ENCODE measurements around the gene CLMN. TPM values are rescaled to one million over a fixed set of nuclear protein-coding genes. Genes with fewer than 3 reads are reported as not detected.
A peak's percentile ranks its signal among the peaks of the same experiment; 100 is the strongest.

Gene CLMN
- total RNA-seq, 2 donors from 2014 or later = 2.6 to 3.5 TPM

- DNase-seq (ENCODE audit: low spot score) (no peak), ATAC-seq (no peak)
- Mint-ChIP-seq H3K4me3 (no peak overlapping the region), H3K36me3 (no peaks in the 10 kb centered on the region), H3K4me1 (ENCODE audit: low read depth in 2 of 2) (peaks cover 0 to 7% of the 10 kb centered on the region in 2 donors), H3K27me3 (peaks cover 28 to 39% of the 10 kb centered on the region in 2 donors), H3K9me3 (no peaks in the 10 kb centered on the region), H3K27ac (no peak overlapping the region)
Measured at GRCh38 chr14:95321693-95322455, 2.2 kb upstream of the CLMN start.

GRCh38 chr14:95320955-95321600, 1.4 kb upstream of the CLMN start:
- peaks cover 0 to 7% of the 10 kb centered on the region in 2 donors for H3K4me1 Mint-ChIP-seq (ENCODE audit: low read depth in 2 of 2)
- DNase-seq (ENCODE audit: low spot score) (no peak), ATAC-seq (no peak)
- no peak overlapping the region for H3K27ac Mint-ChIP-seq
- no peaks in the 10 kb centered on the region for H3K36me3 Mint-ChIP-seq
- H3K4me3 Mint-ChIP-seq = no peak overlapping the region
- peaks cover 33 to 44% of the 10 kb centered on the region in 2 donors for H3K27me3 Mint-ChIP-seq
- no peaks in the 10 kb centered on the region for H3K9me3 Mint-ChIP-seq

GRCh38 chr14:95320078-95320895, 579 bp upstream of the CLMN start:
- Mint-ChIP-seq H3K36me3 (no peaks in the 10 kb centered on the region), H3K9me3 (no peaks in the 10 kb centered on the region), H3K27ac (no peak overlapping the region), H3K27me3 (peaks cover 32 to 43% of the 10 kb centered on the region in 2 donors), H3K4me3 (no peak overlapping the region), H3K4me1 (ENCODE audit: low read depth in 2 of 2) (peaks cover 0 to 7% of the 10 kb centered on the region in 2 donors)
- no peak for DNase-seq (ENCODE audit: low spot score)
- ATAC-seq = no peak

- Mint-ChIP-seq H3K4me1 (ENCODE audit: low read depth in 2 of 2) (peaks cover 4 to 10% of the 10 kb centered on the region in 2 donors), H3K36me3 (no peaks in the 10 kb centered on the region), H3K4me3 (peak overlapping the region; percentile 62), H3K9me3 (no peaks in the 10 kb centered on the region), H3K27ac (no peak overlapping the region), H3K27me3 (peaks cover 30 to 39% of the 10 kb centered on the region in 2 donors)
- no peak for ATAC-seq
- DNase-seq (ENCODE audit: low spot score) = no peak
Measured at GRCh38 chr14:95318399-95319311, 1.1 kb downstream of the CLMN start.

GRCh38 chr14:95317817-95318343, 1.8 kb downstream of the CLMN start:
- DNase-seq (ENCODE audit: low spot score) (no peak), ATAC-seq (no peak)
- no peaks in the 10 kb centered on the region for H3K36me3 Mint-ChIP-seq
- peak overlapping the region; percentile 8 for H3K4me3 Mint-ChIP-seq
- H3K27me3 Mint-ChIP-seq = peaks cover 32 to 44% of the 10 kb centered on the region in 2 donors
- peaks cover 4 to 10% of the 10 kb centered on the region in 2 donors for H3K4me1 Mint-ChIP-seq (ENCODE audit: low read depth in 2 of 2)
- H3K9me3 Mint-ChIP-seq = no peaks in the 10 kb centered on the region
- no peak overlapping the region for H3K27ac Mint-ChIP-seq

GRCh38 chr14:95316821-95317220, 2.9 kb downstream of the CLMN start:
- Mint-ChIP-seq H3K36me3 (no peaks in the 10 kb centered on the region), H3K27me3 (peaks cover 29 to 40% of the 10 kb centered on the region in 2 donors), H3K4me3 (no peak overlapping the region), H3K27ac (no peak overlapping the region), H3K9me3 (no peaks in the 10 kb centered on the region), H3K4me1 (ENCODE audit: low read depth in 2 of 2) (peaks cover 4 to 10% of the 10 kb centered on the region in 2 donors)
- DNase-seq (ENCODE audit: low spot score) (no peak), ATAC-seq (no peak)

GRCh38 chr14:95315579-95315978, 4.1 kb downstream of the CLMN start:
- H3K4me1 Mint-ChIP-seq (ENCODE audit: low read depth in 2 of 2) = peaks cover 4 to 10% of the 10 kb centered on the region in 2 donors
- no peaks in the 10 kb centered on the region for H3K36me3 Mint-ChIP-seq
- no peak overlapping the region for H3K4me3 Mint-ChIP-seq
- peaks cover 27 to 45% of the 10 kb centered on the region in 2 donors for H3K27me3 Mint-ChIP-seq
- H3K27ac Mint-ChIP-seq = no peak overlapping the region
- no peak for DNase-seq (ENCODE audit: low spot score)
- H3K9me3 Mint-ChIP-seq = no peaks in the 10 kb centered on the region
- ATAC-seq = no peak

- ATAC-seq (no peak), DNase-seq (ENCODE audit: low spot score) (no peak)
- Mint-ChIP-seq H3K36me3 (no peaks in the 10 kb centered on the region), H3K9me3 (no peaks in the 10 kb centered on the region), H3K27ac (no peak overlapping the region), H3K4me3 (no peak overlapping the region), H3K27me3 (peaks cover 27 to 49% of the 10 kb centered on the region in 2 donors), H3K4me1 (ENCODE audit: low read depth in 2 of 2) (peaks cover 4 to 10% of the 10 kb centered on the region in 2 donors)
Measured at GRCh38 chr14:95315156-95315555, 4.6 kb downstream of the CLMN start.

- peak; percentile 78 for ATAC-seq
- Mint-ChIP-seq H3K9me3 (no peaks in the 10 kb centered on the region), H3K4me3 (no peak overlapping the region), H3K27ac (no peak overlapping the region), H3K27me3 (peaks cover 27 to 49% of the 10 kb centered on the region in 2 donors), H3K36me3 (no peaks in the 10 kb centered on the region), H3K4me1 (ENCODE audit: low read depth in 2 of 2) (peaks cover 4 to 10% of the 10 kb centered on the region in 2 donors)
- no peak for DNase-seq (ENCODE audit: low spot score)
Measured at GRCh38 chr14:95314609-95315008, 5.1 kb downstream of the CLMN start.

GRCh38 chr14:95313707-95314106, 6.0 kb downstream of the CLMN start:
- no peaks in the 10 kb centered on the region for H3K9me3 Mint-ChIP-seq
- ATAC-seq = peak in 1 of 2 donors; percentile 36
- no peaks in the 10 kb centered on the region for H3K36me3 Mint-ChIP-seq
- peaks cover 4 to 6% of the 10 kb centered on the region in 2 donors for H3K4me1 Mint-ChIP-seq (ENCODE audit: low read depth in 2 of 2)
- H3K4me3 Mint-ChIP-seq = no peak overlapping the region
- no peak for DNase-seq (ENCODE audit: low spot score)
- H3K27me3 Mint-ChIP-seq = peaks cover 25 to 47% of the 10 kb centered on the region in 2 donors
- no peak overlapping the region for H3K27ac Mint-ChIP-seq

- Mint-ChIP-seq H3K36me3 (no peaks in the 10 kb centered on the region), H3K27me3 (peaks cover 25 to 46% of the 10 kb centered on the region in 2 donors), H3K27ac (no peak overlapping the region), H3K9me3 (no peaks in the 10 kb centered on the region), H3K4me3 (no peak overlapping the region), H3K4me1 (ENCODE audit: low read depth in 2 of 2) (peaks cover 4 to 6% of the 10 kb centered on the region in 2 donors)
- DNase-seq (ENCODE audit: low spot score) (no peak), ATAC-seq (no peak)
Measured at GRCh38 chr14:95313190-95313589, 6.5 kb downstream of the CLMN start.

GRCh38 chr14:95312311-95312710, 7.4 kb downstream of the CLMN start:
- no peak overlapping the region for H3K4me3 Mint-ChIP-seq
- H3K27me3 Mint-ChIP-seq = peaks cover 22 to 47% of the 10 kb centered on the region in 2 donors
- no peak overlapping the region for H3K27ac Mint-ChIP-seq
- H3K9me3 Mint-ChIP-seq = no peaks in the 10 kb centered on the region
- H3K4me1 Mint-ChIP-seq (ENCODE audit: low read depth in 2 of 2) = peaks cover 3 to 4% of the 10 kb centered on the region in 2 donors
- H3K36me3 Mint-ChIP-seq = no peaks in the 10 kb centered on the region
- no peak for ATAC-seq
- no peak for DNase-seq (ENCODE audit: low spot score)

- ATAC-seq = no peak
- no peak overlapping the region for H3K27ac Mint-ChIP-seq
Measured at GRCh38 chr14:95311752-95312151, 8.0 kb downstream of the CLMN start.

More at GRCh38 chr14:95311752-95312151, 8.0 kb downstream of the CLMN start:
- no peak for DNase-seq (ENCODE audit: low spot score)
- H3K4me1 Mint-ChIP-seq (ENCODE audit: low read depth in 2 of 2) = peaks cover 3 to 4% of the 10 kb centered on the region in 2 donors
- H3K9me3 Mint-ChIP-seq = no peaks in the 10 kb centered on the region
- peaks cover 20 to 48% of the 10 kb centered on the region in 2 donors for H3K27me3 Mint-ChIP-seq
- no peaks in the 10 kb centered on the region for H3K36me3 Mint-ChIP-seq
- H3K4me3 Mint-ChIP-seq = no peak overlapping the region
